GM21381 (cell line): Measurements from ENCODE around the gene CNGB1.
"Not testable (repeated sequence)": the region's sequence is repeated elsewhere in the genome, so short reads cannot be mapped to it uniquely, and the experiment has no call there.

Experiments used
- ATAC-seq: cut with Tn5 transposase; IDR thresholded peaks from one replicate; pipeline ENCODE4 v1.9.1; 2021; ENCODE audit warnings: mild to moderate bottlenecking, moderate library complexity; ENCODE audit not compliant: unreplicated experiment

The CNGB1 gene

DNA sequence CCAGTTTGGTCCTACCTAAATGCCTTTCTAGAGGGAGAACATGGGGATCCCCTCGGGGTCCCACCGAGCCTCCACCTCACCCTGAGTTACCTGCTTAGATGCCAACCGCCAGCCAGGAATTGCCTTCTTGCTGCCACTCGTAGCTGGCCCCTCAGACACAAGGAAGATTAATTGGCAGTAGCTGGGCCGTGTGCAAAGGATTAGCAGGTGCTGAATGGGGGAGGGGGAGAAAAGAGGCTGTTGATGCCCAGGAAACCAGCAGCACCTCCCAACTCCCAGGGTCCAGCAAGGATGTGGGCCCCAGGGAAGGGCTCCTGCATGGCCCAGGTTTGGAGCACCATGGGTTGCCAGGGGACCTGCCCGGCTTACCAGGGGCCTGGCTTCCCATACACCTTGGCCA is at the start of gene CNGB1:
Gene CNGB1 (minus strand): TSS at position 159 of the 400 bp plus-strand sequence. CDS start 3,842 bp downstream, outside the sequence.
- ATAC-seq = no peak

DNA sequence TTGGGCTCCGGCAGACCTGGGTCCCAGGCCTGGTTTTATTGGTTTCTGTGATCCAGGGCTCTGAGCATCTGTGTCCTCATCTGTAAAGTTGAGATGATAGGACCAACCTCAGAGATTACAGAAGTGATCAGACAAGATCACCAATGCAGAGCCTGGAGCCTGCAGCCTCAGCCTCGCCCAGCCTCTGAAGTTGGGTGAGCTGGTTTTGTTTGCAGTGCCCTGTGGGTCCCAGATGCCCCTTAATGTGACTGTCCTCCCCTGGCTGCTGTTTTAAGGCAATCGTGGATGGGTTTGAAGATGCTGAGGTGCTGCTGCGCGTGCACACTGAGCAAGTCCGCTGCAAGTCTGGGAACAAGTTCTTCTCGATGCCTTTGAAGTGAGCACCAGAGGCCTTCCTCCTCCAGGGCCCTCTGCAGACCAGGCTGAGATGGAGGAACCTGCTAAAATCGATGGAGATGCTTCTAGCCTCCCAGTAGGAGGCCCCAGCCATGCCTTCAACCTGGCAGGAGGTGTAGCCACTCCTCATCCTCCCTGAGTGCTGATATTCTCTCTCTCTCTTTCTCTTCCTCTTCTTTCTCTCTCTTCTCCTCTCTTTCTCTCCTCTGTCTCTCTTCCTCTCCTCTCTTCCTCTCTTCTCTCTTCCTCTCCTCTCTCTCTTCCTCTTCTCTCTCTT is 49.1 kb upstream of the CNGB1 start:
- no peak for ATAC-seq

DNA sequence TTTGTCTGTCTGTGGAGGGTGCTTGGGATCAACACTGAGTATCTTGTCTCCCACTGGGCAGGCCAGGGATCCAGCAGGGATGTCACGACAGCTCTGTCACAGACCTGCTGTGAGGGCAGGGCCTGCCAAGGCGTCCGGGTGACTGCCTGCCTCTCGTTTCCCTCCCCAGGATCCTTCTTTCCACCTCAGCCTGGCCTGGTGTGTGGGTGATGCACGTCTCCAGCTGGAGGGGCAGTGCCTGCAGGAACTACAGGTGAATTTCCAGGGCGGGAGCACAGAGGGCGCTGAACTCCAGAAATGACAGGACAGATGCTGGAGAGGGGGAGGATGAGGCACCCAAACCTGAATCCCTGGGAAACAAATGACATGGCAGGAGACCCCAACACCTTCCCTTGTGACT is 47.9 kb upstream of the CNGB1 start:
- no peak for ATAC-seq

DNA sequence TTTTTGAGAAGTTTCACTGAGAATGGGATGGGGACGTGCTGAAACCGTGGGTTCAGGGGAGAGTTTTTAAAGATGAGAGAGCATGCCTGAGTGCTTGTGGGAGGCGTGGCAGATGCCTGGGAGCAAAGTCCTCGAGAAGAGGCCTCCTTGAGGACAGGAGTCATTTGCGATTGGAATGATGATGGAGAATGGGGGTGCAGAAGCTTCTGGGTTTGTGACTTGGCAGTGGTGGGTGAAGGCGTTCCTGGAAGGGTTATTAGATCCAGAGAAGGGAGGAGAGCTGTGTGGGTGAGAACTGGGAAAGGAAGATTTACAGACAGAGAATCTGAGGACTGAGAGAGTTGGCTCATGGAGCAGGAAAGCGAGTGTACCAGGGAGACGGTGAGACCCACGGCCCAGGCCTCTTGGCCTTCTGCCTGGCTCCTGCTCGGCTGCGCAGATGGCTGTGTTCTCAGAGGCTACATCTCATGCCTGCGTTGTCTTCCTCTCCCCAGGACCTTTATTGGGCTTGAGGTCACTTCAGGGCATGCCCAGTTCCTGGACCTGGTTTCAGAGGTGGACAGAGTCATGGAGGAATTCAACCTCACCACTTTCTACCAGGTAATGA is 46.0 kb upstream of the CNGB1 start:
- ATAC-seq = no peak

DNA sequence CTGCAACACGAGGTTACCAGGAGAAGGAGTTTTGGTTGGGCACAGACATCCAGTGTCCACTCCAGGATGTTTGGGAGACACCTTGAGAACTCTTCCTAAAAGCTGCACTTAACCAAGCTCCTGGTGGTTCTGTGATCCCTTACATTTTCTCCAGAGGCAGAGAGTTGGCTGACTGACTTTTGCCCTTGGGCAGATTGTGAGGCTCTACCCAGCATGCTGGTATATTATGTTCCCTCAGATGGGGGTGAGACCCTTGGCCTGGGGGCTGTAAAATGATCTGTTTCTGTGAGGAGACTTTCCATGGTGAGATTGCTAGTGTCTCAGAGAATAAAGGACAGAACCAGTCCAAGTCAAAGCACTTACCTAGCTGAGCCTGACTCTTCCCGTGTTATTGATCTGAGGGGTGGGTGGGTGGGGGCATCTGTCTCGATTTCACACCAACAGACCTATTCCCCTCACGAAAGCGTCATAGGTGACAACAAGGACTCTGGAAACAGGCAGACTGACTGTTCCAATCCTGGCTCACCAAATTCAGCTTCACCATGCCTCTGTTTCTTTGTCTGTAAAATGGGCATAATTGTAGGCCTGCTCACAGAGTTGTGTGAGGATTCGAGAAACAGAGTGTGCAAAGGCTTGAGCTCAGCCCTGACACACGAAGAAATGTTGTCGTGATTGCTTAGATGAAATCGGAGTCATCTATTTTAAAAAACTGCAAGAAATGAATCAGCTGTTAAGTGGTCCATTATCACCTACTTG is 42.5 kb upstream of the CNGB1 start:
- ATAC-seq = no peak

GRCh38 chr16:58012481-58012880 is 41.6 kb upstream of the CNGB1 start:
- ATAC-seq = no peak

DNA sequence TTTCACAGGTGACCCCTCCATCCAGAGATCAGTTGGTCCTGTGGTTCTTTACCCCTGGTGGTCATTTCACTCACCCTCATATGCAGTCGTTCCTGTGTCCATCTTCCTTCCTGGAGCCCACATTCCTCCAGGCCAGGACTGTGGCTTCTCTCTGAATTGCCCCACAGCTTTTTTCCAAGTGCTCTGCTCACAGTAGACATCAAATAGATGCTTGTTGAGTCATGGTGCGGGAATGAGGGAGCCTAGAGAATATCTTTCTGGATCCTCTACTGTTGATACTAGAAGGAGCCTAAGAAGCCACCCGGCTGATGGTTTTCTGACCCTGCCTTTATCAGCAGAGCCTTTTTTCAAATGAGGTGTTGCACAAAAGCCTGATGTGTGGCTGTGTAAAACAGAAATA is 40.7 kb upstream of the CNGB1 start:
- no peak for ATAC-seq

GRCh38 chr16:58010886-58011285 is 40.0 kb upstream of the CNGB1 start:
- no peak for ATAC-seq

DNA sequence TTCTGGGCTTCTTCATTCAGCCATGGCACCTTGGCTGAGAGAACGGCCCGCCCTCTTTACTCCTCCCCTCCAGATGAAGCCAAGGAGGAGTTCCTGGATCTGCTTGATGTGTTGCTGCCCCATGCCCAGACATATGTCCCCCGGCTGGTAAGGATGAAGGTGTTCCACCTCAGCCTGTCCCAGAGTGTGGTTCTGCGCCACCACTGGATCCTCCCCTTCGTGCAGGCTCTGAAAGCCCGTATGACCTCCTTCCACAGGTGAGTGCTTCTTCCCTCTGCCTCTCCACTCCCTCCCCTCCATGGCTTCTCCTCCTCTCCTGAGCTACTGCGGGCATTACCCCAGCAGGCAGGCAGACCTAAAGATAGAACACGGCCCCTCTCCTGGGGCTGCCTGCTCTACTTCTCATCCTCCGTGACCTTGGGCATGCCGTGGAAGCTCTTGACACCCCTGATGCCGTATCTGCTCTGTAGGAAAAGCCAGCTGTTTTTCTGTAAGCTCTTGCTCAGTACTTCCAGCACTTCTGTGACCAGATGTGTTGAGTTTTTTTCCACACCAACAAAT is 39.0 kb upstream of the CNGB1 start:
- ATAC-seq = no peak

DNA sequence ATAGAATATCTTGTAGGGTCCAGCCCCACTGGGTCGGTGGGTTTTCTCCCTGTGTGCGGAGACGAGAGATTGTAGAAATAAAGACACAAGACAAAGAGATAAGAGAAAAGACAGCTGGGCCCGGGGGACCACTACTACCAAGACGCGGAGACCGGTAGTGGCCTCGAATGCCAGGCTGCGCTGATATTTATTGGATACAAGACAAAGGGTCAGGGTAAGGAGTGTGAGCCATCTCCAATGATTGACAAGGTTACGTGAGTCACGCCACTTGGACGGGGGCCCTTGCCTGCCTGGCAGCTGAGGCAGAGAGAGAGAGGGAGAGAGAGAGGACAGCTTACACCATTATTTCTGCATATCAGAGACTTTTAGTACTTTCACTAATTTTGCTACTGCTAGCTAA is 33.8 kb upstream of the CNGB1 start:
- ATAC-seq = not testable (repeated sequence)

DNA sequence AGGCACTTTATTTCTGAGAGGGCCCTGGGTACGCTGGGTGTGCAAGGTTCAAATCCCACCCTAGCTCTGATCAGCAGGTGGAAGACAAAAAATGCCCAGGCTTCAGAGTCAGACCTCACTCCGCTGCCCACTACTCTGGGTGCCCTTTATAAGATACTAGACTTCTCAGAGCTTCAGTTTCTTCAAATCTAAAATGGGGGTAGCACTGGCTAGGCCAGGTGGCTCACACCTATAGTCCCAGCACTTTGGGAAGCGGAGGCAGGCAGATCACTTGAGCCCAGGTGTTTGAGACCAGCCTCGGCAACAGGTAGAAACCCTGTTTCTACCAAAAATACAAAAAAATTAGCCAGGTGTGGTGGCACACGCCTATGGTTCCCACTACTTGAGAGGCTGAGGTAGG is 32.0 kb upstream of the CNGB1 start:
- no peak for ATAC-seq

GRCh38 chr16:58002416-58002800 is 31.5 kb upstream of the CNGB1 start:
- no peak for ATAC-seq

DNA sequence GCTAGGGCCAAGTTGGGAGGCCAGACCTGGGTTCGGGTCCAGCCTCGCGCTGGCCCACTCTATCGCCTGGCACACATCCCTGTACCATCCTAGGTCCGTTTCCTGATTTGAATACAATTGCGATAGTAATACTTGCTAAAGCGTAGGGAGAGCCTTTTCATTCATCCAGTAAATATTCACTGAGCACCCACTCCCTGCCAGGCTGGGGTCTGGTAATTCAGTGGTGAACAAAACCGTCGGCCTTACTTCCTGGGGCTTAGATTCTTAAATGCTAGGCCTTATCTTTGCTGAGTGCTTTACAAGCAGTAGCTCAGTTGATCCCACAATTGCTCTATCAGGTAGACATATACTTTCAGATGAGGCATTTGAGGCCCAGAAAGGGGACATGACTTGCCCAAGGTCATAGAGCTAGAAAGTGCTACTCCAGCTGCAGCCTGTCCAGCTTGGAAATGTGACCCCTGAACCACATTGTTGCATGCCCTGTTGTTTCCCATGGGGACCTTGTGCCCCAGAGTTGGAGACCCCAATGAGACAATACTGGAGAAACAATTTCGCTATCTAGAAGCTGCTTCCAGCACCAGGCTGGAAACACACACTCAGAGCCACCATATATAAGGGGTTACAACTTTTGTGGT is 31.0 kb upstream of the CNGB1 start:
- no peak for ATAC-seq

- peak; percentile 75 for ATAC-seq
Measured at GRCh38 chr16:58000706-58001676, 30.1 kb upstream of the CNGB1 start, which contains the start of gene USB1. TSS of gene USB1 (plus strand) at chr16:58001407. CDS start at chr16:58001484, 77 bp downstream.

DNA sequence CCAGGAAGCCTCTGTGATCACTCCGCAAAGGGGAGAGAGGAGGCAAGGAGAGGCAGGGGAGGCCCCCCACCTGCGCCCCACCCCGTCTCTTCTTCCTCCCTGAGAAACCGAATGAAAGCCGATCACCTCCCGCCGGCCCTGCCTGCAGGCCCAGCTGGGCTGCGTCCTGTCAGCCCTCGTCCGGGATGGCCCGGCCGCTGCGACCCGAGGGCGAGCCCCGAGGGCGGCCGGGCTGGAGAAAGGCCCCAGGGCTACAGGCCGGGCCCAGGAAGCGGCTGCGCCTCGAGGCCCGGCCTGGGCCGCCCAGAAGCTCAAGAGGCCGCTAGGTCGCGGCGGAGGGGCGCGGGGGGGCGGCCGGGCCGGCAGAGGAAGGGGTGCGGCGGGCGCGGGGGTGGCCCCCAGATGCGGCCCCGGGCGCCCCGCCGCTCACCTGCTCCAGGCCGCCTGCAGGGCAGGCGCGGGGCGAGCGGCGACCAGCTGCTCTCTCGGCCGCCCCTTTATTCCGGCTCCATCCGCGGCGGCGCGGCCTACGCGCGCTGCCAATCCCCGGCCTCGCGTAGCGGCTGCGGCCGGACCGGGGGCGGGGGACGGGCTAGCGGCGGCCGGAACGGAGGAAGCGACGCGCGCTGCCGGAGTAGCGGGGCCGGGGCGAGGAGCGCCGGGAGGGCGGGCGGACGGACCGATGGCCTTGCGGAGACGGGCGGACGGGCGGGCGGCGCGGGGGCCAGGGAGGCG is 29.2 kb upstream of the CNGB1 start, which contains the start of gene ZNF319:
Gene ZNF319 (minus strand): TSS at position 702 of the 735 bp plus-strand sequence. CDS start 2,407 bp downstream, outside the sequence.
- peak; percentile 25 for ATAC-seq

- no peak for ATAC-seq
Measured at GRCh38 chr16:57999366-57999970, 28.5 kb upstream of the CNGB1 start.

DNA sequence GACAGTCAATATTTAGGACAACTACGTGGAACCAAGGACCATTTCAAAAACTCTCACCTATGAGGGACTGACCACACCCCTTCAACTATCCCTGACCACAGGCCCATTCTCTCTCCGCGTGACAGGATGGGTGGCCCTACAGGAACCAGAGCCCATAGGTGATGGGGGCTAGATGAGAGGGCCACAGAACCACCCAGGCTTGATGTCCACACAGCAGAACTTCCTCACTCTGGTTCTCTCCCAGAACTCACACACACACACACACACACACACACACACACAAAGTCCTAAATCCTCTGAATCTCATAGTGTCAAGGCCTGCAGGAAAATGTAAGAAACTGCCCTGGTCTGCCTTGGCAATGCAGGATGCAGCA is 28.1 kb upstream of the CNGB1 start:
- no peak for ATAC-seq

DNA sequence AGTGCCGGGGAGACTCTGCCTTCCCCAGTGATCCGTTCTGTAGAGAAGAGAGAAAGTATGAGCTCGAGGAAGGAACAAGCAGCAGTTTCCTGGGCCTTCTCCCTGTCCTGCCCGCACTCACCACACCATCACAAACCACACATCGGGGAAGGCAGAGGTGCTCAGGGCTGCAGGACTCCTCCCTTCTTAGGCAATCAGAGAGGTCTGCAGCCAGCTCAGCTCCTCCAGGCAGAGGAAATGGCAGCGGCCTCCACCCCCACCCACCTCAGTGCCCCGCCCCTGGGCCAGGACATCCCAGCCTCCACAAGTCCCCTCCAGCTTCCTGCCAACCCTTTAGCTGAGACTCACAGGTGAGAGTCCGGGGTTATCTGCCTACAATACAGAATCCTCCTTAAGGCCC is 27.6 kb upstream of the CNGB1 start:
- ATAC-seq = no peak
